ENCODE data around the gene KRT10.

Gene KRT10

GRCh38 chr17:40809721-40810421 lies 12.5 kb downstream of the KRT10 start:
- DNase-seq (ENCODE audit: low read depth), result no peak
- TF ChIP-seq CTCF (IDR thresholded peaks at IDR 0.05; ENCODE audit: low read depth, low read length, missing control alignments), result no peak
- no peak overlapping the region for H3K4me3 ChIP-seq (ENCODE audit: low read depth, low read length)

- no peak for DNase-seq (ENCODE audit: low read depth)
- TF ChIP-seq CTCF (IDR thresholded peaks at IDR 0.05; ENCODE audit: low read depth, low read length, missing control alignments), result no peak
- H3K4me3 ChIP-seq (ENCODE audit: low read depth, low read length), result no peak overlapping the region
Observed at GRCh38 chr17:40806131-40806530, 16.3 kb downstream of the KRT10 start.

- peak; percentile 12 for DNase-seq (ENCODE audit: low read depth)
- peak; percentile 76 for TF ChIP-seq CTCF (IDR thresholded peaks at IDR 0.05; ENCODE audit: low read depth, low read length, missing control alignments)
- H3K4me3 ChIP-seq (ENCODE audit: low read depth, low read length), result no peak overlapping the region
Observed at GRCh38 chr17:40803617-40804082, 18.8 kb downstream of the KRT10 start.

- no peak for DNase-seq (ENCODE audit: low read depth)
- TF ChIP-seq CTCF (IDR thresholded peaks at IDR 0.05; ENCODE audit: low read depth, low read length, missing control alignments), result no peak
- no peak overlapping the region for H3K4me3 ChIP-seq (ENCODE audit: low read depth, low read length)
Observed at GRCh38 chr17:40801157-40801556, 21.3 kb downstream of the KRT10 start.

- TF ChIP-seq CTCF (IDR thresholded peaks at IDR 0.05; ENCODE audit: low read depth, low read length, missing control alignments), result no peak
- DNase-seq (ENCODE audit: low read depth), result no peak
- no peak overlapping the region for H3K4me3 ChIP-seq (ENCODE audit: low read depth, low read length)
Observed at GRCh38 chr17:40800381-40800780, 22.0 kb downstream of the KRT10 start.

- H3K4me3 ChIP-seq (ENCODE audit: low read depth, low read length), result no peak within 1 kb of the TSS
- no peak for TF ChIP-seq CTCF (IDR thresholded peaks at IDR 0.05; ENCODE audit: low read depth, low read length, missing control alignments)
- DNase-seq (ENCODE audit: low read depth), result no peak
Observed at GRCh38 chr17:40799859-40800258, 22.6 kb downstream of the KRT10 start, which contains the start of gene KRT28. Gene KRT28, minus strand, starts transcription at chr17:40799959. Its CDS starts 66 bp downstream, at chr17:40799893.

- TF ChIP-seq CTCF (IDR thresholded peaks at IDR 0.05; ENCODE audit: low read depth, low read length, missing control alignments), result no peak
- H3K4me3 ChIP-seq (ENCODE audit: low read depth, low read length), result no peak overlapping the region
- DNase-seq (ENCODE audit: low read depth), result no peak
Observed at GRCh38 chr17:40796846-40797245, 25.6 kb downstream of the KRT10 start.

Measured in GM12864 (cell line).